ENCODE measurements around the gene ELP6. TPM values are rescaled to one million over a fixed set of nuclear protein-coding genes. Genes with fewer than 3 reads are reported as not detected.

The ELP6 gene
- total and polyA plus RNA-seq, 2 experiments from 2014 or later, result 33.7 to 41.6 TPM

DNA sequence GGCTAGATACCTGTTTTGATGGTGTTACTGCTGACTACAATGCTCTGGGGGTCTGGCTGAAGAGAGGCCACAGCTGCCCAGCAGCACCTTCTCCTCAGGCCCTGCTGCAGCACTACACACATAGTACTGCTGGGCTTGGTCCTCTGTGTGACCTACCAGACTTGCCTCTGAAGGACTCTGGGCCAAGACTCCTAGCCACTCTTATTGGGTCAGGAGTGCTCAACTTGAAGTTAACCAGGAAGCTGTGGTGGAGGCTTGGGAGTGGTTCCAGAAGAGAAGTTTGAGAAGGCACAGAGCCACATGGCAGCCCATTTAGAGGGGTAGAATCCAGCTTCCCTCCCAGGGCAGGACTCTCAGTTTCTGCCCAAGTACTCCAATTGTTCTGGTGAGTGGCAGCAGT is 16.6 kb downstream of the ELP6 start:
- H3K27ac Mint-ChIP-seq, result peak overlapping the region; percentile 31; the same call in 1 of the 2 replicates

DNA sequence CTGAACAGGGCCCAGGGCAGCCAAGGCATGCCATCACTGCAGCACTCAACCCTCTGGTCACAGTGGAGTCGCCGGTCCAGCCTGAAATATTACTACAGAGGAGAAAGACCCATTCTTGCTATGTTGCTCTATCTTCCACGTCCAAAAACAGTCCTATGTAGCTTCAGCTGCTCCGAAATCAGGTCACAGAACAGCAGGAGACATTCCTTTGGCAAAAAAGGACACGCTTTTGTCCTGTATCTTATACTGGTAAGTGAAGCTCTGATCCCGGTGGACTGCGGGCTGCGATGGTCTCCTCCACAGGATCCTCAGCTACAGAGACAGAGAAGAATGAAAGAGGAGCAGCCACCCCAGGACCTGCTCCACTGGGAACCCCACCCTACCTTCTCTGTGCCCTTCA is 17.6 kb downstream of the ELP6 start:
- Mint-ChIP-seq H3K4me1 (peaks cover 3% of the 10 kb centered on the region; the same call in 1 of the 3 replicates), H3K9me3 (no peaks in the 10 kb centered on the region), H3K27me3 (ENCODE audit: insufficient read depth, low read depth, poor library complexity) (peaks cover 8% of the 10 kb centered on the region), H3K36me3 (ENCODE audit: low read depth) (peaks cover 54% of the 10 kb centered on the region), H3K27ac (0 out of 2 replicates have a peak overlapping the region, but pooled peaks have one; percentile 19), H3K4me3 (no peak overlapping the region)
- no peak overlapping the region for H3K27ac ChIP-seq (ENCODE audit: low read depth)
- H3K36me3 ChIP-seq (ENCODE audit: insufficient read depth), result 0 out of 2 replicates have a peak, but pooled peaks cover 4% of the 10 kb centered on the region
- H4K20me1 ChIP-seq (replicated peaks; ENCODE audit: insufficient read depth), result no peaks in the 10 kb centered on the region
- no peak overlapping the region for H3K4me2 ChIP-seq
- ATAC-seq (no peak), DNase-seq (ENCODE audit: low spot score) (no peak)
- no peaks in the 10 kb centered on the region for H3K27me3 ChIP-seq (ENCODE audit: insufficient read depth)
- no peaks in the 10 kb centered on the region for H3K79me2 ChIP-seq (replicated peaks; ENCODE audit: insufficient read depth)
- H3K4me3 ChIP-seq, result no peak overlapping the region
- no peaks in the 10 kb centered on the region for H3K4me1 ChIP-seq (ENCODE audit: insufficient read depth)
- no peak overlapping the region for H2AFZ ChIP-seq
- no peaks in the 10 kb centered on the region for H3K9me2 ChIP-seq (ENCODE audit: insufficient read depth)
- H3F3A ChIP-seq (replicated peaks; ENCODE audit: low read depth), result no peaks in the 10 kb centered on the region
- TF ChIP-seq, protein P1, sequence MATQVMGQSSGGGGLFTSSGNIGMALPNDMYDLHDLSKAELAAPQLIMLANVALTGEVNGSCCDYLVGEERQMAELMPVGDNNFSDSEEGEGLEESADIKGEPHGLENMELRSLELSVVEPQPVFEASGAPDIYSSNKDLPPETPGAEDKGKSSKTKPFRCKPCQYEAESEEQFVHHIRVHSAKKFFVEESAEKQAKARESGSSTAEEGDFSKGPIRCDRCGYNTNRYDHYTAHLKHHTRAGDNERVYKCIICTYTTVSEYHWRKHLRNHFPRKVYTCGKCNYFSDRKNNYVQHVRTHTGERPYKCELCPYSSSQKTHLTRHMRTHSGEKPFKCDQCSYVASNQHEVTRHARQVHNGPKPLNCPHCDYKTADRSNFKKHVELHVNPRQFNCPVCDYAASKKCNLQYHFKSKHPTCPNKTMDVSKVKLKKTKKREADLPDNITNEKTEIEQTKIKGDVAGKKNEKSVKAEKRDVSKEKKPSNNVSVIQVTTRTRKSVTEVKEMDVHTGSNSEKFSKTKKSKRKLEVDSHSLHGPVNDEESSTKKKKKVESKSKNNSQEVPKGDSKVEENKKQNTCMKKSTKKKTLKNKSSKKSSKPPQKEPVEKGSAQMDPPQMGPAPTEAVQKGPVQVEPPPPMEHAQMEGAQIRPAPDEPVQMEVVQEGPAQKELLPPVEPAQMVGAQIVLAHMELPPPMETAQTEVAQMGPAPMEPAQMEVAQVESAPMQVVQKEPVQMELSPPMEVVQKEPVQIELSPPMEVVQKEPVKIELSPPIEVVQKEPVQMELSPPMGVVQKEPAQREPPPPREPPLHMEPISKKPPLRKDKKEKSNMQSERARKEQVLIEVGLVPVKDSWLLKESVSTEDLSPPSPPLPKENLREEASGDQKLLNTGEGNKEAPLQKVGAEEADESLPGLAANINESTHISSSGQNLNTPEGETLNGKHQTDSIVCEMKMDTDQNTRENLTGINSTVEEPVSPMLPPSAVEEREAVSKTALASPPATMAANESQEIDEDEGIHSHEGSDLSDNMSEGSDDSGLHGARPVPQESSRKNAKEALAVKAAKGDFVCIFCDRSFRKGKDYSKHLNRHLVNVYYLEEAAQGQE (IDR thresholded peaks at IDR 0.05; ENCODE audit: unreplicated experiment), result no peak
- TF ChIP-seq, protein P2, sequence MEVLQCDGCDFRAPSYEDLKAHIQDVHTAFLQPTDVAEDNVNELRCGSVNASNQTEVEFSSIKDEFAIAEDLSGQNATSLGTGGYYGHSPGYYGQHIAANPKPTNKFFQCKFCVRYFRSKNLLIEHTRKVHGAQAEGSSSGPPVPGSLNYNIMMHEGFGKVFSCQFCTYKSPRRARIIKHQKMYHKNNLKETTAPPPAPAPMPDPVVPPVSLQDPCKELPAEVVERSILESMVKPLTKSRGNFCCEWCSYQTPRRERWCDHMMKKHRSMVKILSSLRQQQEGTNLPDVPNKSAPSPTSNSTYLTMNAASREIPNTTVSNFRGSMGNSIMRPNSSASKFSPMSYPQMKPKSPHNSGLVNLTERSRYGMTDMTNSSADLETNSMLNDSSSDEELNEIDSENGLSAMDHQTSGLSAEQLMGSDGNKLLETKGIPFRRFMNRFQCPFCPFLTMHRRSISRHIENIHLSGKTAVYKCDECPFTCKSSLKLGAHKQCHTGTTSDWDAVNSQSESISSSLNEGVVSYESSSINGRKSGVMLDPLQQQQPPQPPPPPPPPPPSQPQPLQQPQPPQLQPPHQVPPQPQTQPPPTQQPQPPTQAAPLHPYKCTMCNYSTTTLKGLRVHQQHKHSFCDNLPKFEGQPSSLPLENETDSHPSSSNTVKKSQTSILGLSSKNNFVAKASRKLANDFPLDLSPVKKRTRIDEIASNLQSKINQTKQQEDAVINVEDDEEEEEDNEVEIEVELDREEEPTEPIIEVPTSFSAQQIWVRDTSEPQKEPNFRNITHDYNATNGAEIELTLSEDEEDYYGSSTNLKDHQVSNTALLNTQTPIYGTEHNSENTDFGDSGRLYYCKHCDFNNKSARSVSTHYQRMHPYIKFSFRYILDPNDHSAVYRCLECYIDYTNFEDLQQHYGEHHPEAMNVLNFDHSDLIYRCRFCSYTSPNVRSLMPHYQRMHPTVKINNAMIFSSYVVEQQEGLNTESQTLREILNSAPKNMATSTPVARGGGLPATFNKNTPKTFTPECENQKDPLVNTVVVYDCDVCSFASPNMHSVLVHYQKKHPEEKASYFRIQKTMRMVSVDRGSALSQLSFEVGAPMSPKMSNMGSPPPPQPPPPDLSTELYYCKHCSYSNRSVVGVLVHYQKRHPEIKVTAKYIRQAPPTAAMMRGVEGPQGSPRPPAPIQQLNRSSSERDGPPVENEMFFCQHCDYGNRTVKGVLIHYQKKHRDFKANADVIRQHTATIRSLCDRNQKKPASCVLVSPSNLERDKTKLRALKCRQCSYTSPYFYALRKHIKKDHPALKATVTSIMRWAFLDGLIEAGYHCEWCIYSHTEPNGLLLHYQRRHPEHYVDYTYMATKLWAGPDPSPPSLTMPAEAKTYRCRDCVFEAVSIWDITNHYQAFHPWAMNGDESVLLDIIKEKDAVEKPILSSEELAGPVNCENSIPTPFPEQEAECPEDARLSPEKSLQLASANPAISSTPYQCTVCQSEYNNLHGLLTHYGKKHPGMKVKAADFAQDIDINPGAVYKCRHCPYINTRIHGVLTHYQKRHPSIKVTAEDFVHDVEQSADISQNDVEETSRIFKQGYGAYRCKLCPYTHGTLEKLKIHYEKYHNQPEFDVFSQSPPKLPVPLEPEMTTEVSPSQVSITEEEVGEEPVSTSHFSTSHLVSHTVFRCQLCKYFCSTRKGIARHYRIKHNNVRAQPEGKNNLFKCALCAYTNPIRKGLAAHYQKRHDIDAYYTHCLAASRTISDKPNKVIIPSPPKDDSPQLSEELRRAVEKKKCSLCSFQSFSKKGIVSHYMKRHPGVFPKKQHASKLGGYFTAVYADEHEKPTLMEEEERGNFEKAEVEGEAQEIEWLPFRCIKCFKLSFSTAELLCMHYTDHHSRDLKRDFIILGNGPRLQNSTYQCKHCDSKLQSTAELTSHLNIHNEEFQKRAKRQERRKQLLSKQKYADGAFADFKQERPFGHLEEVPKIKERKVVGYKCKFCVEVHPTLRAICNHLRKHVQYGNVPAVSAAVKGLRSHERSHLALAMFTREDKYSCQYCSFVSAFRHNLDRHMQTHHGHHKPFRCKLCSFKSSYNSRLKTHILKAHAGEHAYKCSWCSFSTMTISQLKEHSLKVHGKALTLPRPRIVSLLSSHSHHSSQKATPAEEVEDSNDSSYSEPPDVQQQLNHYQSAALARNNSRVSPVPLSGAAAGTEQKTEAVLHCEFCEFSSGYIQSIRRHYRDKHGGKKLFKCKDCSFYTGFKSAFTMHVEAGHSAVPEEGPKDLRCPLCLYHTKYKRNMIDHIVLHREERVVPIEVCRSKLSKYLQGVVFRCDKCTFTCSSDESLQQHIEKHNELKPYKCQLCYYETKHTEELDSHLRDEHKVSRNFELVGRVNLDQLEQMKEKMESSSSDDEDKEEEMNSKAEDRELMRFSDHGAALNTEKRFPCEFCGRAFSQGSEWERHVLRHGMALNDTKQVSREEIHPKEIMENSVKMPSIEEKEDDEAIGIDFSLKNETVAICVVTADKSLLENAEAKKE (CRISPR knock-in tag; IDR thresholded peaks at IDR 0.05), result no peak
- TF ChIP-seq EZH2 (IDR thresholded peaks at IDR 0.05; ENCODE audit: low read depth, unreplicated experiment), result no peak
- TF ChIP-seq ZNF331 (CRISPR knock-in tag; IDR thresholded peaks at IDR 0.05; ENCODE audit: low read depth), result no peak

More for the DNA sequence above, 16.6 kb downstream of the ELP6 start:
- DNase-seq (ENCODE audit: low spot score), result no peak
- Histone ChIP-seq H3K79me2 (replicated peaks; ENCODE audit: insufficient read depth) (no peaks in the 10 kb centered on the region), H4K20me1 (replicated peaks; ENCODE audit: insufficient read depth) (no peaks in the 10 kb centered on the region), H3K36me3 (ENCODE audit: insufficient read depth) (peaks cover 13% of the 10 kb centered on the region), H3F3A (replicated peaks; ENCODE audit: low read depth) (no peaks in the 10 kb centered on the region), H3K9me2 (ENCODE audit: insufficient read depth) (no peaks in the 10 kb centered on the region), H3K27ac (ENCODE audit: low read depth) (no peak overlapping the region), H3K4me2 (no peak overlapping the region), H2AFZ (no peak overlapping the region), H3K4me3 (no peak overlapping the region), H3K27me3 (ENCODE audit: insufficient read depth) (no peaks in the 10 kb centered on the region), H3K4me1 (ENCODE audit: insufficient read depth) (no peaks in the 10 kb centered on the region)
- Mint-ChIP-seq H3K36me3 (ENCODE audit: low read depth) (peaks cover 60% of the 10 kb centered on the region), H3K4me1 (peaks cover 3% of the 10 kb centered on the region; the same call in 1 of the 3 replicates), H3K4me3 (no peak overlapping the region), H3K9me3 (no peaks in the 10 kb centered on the region), H3K27me3 (ENCODE audit: insufficient read depth, low read depth, poor library complexity) (peaks cover 8% of the 10 kb centered on the region)
- TF ChIP-seq EZH2phosphoT487 (IDR thresholded peaks at IDR 0.05; ENCODE audit: unreplicated experiment) (no peak), ZNF114 (CRISPR knock-in tag; IDR thresholded peaks at IDR 0.05) (no peak), EZH2 (IDR thresholded peaks at IDR 0.05; ENCODE audit: low read depth, unreplicated experiment) (no peak)
- TF ChIP-seq, protein P1 (IDR thresholded peaks at IDR 0.05; ENCODE audit: unreplicated experiment), result no peak
- ATAC-seq, result no peak

Data from GM23338 (cell line).